OCI-LY7 (cell line): ENCODE results near the gene CD93. TPM values are rescaled to one million over a fixed set of nuclear protein-coding genes. Genes with fewer than 3 reads are reported as not detected.
A peak's percentile ranks its signal among the peaks of the same experiment; 100 is the strongest.

Experiments used
- BruUV-seq: library from RNA; stranded (reverse); fragments of 400-500 nt; replicated peaks from 2 replicates; lab custom pipeline; 2021; lab: Mats Ljungman, UMichigan
- CTCF ChIA-PET: fragments of 300-600 bp; sonication (Branson Sonifier 250); formaldehyde crosslinking; loops from one replicate; lab custom pipeline; 2022; ENCODE audit warnings: antibody characterized with exemption; ENCODE audit not compliant: unreplicated experiment; lab: Charles Lee
- POLR2A ChIA-PET: fragments of 300-600 bp; sonication (Branson Sonifier 250); formaldehyde crosslinking; loops from one replicate; lab custom pipeline; 2022; ENCODE audit warnings: antibody characterized with exemption; lab: Charles Lee
- DNase-seq: peaks from one replicate; pipeline ENCODE4 v3.0.0-alpha.2; 2015; ENCODE audit warnings: low spot score
- H2AFZ ChIP-seq: fragments of 200-600 bp; sonication (generic), shearing (Covaris generic); 2 replicates; pipeline ENCODE4 v1.6.1; 2014; ENCODE audit warnings: mild to moderate bottlenecking, antibody characterized with exemption, low read length, moderate library complexity
- H3K27ac ChIP-seq: fragments of 200-600 bp; sonication (generic); 2 replicates; pipeline ENCODE4 v1.5.1; 2014; ENCODE audit warnings: mixed run types, low read depth, mild to moderate bottlenecking, moderate library complexity, low read length, inconsistent platforms; ENCODE audit not compliant: poor library complexity, severe bottlenecking
- H3K36me3 ChIP-seq: fragments of 200-600 bp; sonication (generic); 2 replicates; pipeline ENCODE4 v1.6.1; 2014; ENCODE audit warnings: mild to moderate bottlenecking, antibody characterized with exemption, low read length, moderate library complexity, mixed read lengths; ENCODE audit not compliant: insufficient read depth
- H3K4me1 ChIP-seq: fragments of 200-600 bp; sonication (generic); 2 replicates; pipeline ENCODE4 v1.5.1; 2014; ENCODE audit warnings: mild to moderate bottlenecking, low read length; ENCODE audit not compliant: insufficient read depth, poor library complexity, severe bottlenecking
- H3K4me2 ChIP-seq: fragments of 200-600 bp; sonication (generic); 2 replicates; pipeline ENCODE4 v1.6.1; 2014; ENCODE audit warnings: mild to moderate bottlenecking, low read length
- H3K4me3 ChIP-seq: fragments of 200-600 bp; sonication (generic); 2 replicates; pipeline ENCODE4 v1.5.1; 2014; ENCODE audit warnings: mild to moderate bottlenecking, low read depth, low read length; ENCODE audit not compliant: poor library complexity, severe bottlenecking
- H3K79me2 ChIP-seq: fragments of 200-600 bp; sonication (generic); 2 replicates; pipeline ENCODE4 v1.6.1; 2016; ENCODE audit warnings: low read depth, mild to moderate bottlenecking, low read length, moderate library complexity, mixed read lengths; ENCODE audit not compliant: insufficient read depth
- H3K9me2 ChIP-seq: fragments of 200-600 bp; sonication (generic); 2 replicates; pipeline ENCODE4 v1.6.1; 2016; ENCODE audit warnings: mild to moderate bottlenecking, low read length, mixed read lengths; ENCODE audit not compliant: insufficient read depth
- H3K9me3 ChIP-seq: fragments of 200-600 bp; sonication (generic); 2 replicates; pipeline ENCODE4 v1.6.1; 2014; ENCODE audit warnings: mild to moderate bottlenecking, mixed run types, low read length, mixed read lengths
- H4K20me1 ChIP-seq: fragments of 200-600 bp; sonication (generic); 2 replicates; pipeline ENCODE4 v1.6.1; 2014; ENCODE audit warnings: mild to moderate bottlenecking, antibody characterized with exemption, low read length, moderate library complexity, mixed read lengths; ENCODE audit not compliant: insufficient read depth
- EZH2phosphoT487 ChIP-seq: fragments of 200-600 bp; sonication (generic); IDR thresholded peaks from 2 replicates; pipeline ENCODE4 v1.6.1; 2018; ENCODE audit warnings: low read depth, borderline replicate concordance, mild to moderate bottlenecking, mixed run types, antibody characterized with exemption, low read length, moderate library complexity, mixed read lengths
- intact Hi-C: fragments of 100-400 bp; cut with micrococcal nuclease; formaldehyde crosslinking; loops from one replicate; pipeline ENCODE4 v1.10.0; 2022; ENCODE audit not compliant: unreplicated experiment
- total RNA-seq, 2 experiments: library from RNA; depleted of rRNA in 1 of 2; stranded (reverse); fragments of >200 nt in 1 of 2; shearing (Covaris generic) in 1 of 2; gene quantifications; 2 replicates each; pipeline ENCODE4 v1.2.3, GENCODE V29; 2014 to 2022
- TF ChIP-seq, protein P1 (sequence below): fragments of 200-600 bp; sonication (generic); conservative IDR thresholded peaks from 2 replicates; pipeline ENCODE4 v1.5.1; 2014; ENCODE audit warnings: mild to moderate bottlenecking, antibody characterized with exemption, low read length, moderate library complexity, mixed read lengths

Gene CD93
- total RNA-seq, 2 experiments from 2014 or later: not detected

DNA sequence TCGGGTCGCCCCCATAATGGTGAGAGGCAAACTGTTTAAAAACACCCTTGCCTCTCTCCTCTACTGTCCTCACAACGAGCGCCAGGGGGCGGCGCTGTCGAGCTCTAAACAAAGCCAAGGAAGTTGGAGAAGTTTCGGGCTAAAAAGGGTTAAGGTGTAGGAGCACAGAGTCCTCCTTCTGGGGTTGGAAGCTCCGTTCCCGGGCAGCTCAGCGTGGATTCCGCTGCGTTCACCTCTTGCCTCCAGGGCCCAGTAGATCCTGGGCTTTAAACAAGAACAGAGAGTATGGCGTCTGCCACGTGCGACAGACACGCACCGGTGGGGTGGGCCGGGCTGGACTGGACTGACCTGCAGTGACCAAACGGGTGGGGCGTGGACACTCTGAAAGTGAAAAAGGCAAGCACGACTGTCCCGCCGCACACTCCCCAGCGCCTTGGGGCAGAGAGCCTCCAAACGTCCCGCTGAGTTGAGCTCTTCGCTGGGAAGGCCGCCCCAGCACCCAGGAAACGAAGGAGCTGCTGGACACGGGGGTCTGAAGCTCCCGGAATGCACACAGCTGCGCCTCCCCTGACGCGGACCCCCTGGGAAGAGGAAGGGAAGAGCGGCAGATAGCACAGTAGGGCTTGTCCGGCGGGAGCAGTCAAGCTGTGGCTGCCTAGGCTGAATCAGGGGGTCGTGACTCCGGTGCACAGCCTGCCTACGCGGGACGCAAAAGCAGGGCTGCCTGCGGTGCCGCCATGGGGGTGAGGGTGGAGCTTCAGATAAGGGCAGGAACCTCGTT lies 35.1 kb downstream of the CD93 start:
- no peaks in the 10 kb centered on the region for H3K79me2 ChIP-seq
- ChIA-PET POLR2A (interaction anchor here (0.6 kb wide), 1 partner anchor 10 kb away, joined by 3 read pairs; no protein-coding TSS in a partner anchor), CTCF (no interaction called here)
- no TSS peak for BruUV-seq
- no peaks in the 10 kb centered on the region for H3K4me1 ChIP-seq
- H3K4me3 ChIP-seq: no peak overlapping the region
- no peak for DNase-seq
- TF ChIP-seq, protein P1, sequence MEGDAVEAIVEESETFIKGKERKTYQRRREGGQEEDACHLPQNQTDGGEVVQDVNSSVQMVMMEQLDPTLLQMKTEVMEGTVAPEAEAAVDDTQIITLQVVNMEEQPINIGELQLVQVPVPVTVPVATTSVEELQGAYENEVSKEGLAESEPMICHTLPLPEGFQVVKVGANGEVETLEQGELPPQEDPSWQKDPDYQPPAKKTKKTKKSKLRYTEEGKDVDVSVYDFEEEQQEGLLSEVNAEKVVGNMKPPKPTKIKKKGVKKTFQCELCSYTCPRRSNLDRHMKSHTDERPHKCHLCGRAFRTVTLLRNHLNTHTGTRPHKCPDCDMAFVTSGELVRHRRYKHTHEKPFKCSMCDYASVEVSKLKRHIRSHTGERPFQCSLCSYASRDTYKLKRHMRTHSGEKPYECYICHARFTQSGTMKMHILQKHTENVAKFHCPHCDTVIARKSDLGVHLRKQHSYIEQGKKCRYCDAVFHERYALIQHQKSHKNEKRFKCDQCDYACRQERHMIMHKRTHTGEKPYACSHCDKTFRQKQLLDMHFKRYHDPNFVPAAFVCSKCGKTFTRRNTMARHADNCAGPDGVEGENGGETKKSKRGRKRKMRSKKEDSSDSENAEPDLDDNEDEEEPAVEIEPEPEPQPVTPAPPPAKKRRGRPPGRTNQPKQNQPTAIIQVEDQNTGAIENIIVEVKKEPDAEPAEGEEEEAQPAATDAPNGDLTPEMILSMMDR: 0 out of 2 replicates have a peak, but pooled peaks have one; percentile 21
- TF ChIP-seq EZH2phosphoT487: no peak
- no peaks in the 10 kb centered on the region for H4K20me1 ChIP-seq
- no peaks in the 10 kb centered on the region for H3K36me3 ChIP-seq
- intact Hi-C loops: no loop called here
- H3K9me3 ChIP-seq: no peaks in the 10 kb centered on the region
- H3K9me2 ChIP-seq: no peaks in the 10 kb centered on the region
- no peak overlapping the region for H3K4me2 ChIP-seq
- H2AFZ ChIP-seq: no peak overlapping the region
- no peak overlapping the region for H3K27ac ChIP-seq

DNA sequence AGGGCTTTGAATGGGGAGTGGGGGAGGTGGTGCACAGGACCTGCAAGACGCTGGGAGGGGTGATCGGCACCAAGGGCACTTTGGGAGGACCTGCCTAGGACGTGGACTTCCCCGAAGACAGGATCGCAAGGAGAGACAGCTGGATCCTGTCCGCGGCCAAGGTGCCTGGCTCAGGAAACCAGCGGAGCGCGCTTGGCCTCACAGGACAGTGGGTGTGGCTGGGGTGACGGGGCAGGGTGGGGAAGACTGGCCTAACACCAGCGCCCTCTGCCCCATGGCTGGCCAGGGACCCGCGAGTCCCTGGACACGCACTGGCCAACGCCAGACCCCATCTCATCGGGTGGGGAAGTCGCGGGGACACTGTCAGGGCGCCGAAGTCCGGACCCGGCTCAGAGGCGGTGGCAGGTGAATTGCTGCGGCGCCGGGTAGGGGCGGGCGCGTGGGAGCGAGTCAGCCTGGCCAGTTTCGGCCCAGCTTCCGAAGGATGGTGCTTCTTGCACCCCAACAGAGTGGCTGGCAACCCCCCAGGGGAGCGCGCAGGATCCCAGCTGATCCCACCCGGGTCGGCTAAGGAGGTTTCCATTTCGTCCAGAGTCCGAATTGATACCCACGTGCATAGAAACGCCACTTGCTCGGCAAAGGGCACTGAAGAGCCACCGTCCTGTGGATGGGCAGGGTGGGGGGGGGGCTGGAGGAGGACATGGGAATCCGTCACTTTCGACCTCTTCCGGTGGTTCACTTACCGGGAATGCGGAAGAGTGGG lies 35.9 kb downstream of the CD93 start:
- H3K79me2 ChIP-seq: no peaks in the 10 kb centered on the region
- H4K20me1 ChIP-seq: no peaks in the 10 kb centered on the region
- H3K4me1 ChIP-seq: no peaks in the 10 kb centered on the region
- no peak for DNase-seq
- H3K4me2 ChIP-seq: no peak overlapping the region
- H3K4me3 ChIP-seq: no peak overlapping the region
- no peaks in the 10 kb centered on the region for H3K9me3 ChIP-seq
- H3K36me3 ChIP-seq: no peaks in the 10 kb centered on the region
- TF ChIP-seq, protein P1: no peak
- TF ChIP-seq EZH2phosphoT487: no peak
- intact Hi-C loops: no loop called here
- H2AFZ ChIP-seq: no peak overlapping the region
- BruUV-seq: no TSS peak
- CTCF ChIA-PET: no interaction called here
- POLR2A ChIA-PET: no interaction called here
- no peak overlapping the region for H3K27ac ChIP-seq
- H3K9me2 ChIP-seq: no peaks in the 10 kb centered on the region
